Fibroblast of skin of right quadriceps (primary cell): ENCODE data around the gene KLC3.

ENCODE experiments used
- DNase-seq: peaks from one replicate; pipeline ENCODE4 v3.0.0-alpha.2; 2013

Gene KLC3

GRCh38 chr19:45349430-45349941, 8.9 kb downstream of the KLC3 start:
- no peak for DNase-seq

GRCh38 chr19:45350477-45351058, 10.0 kb downstream of the KLC3 start:
- no peak for DNase-seq

GRCh38 chr19:45351401-45351952, 10.9 kb downstream of the KLC3 start:
- DNase-seq: no peak

GRCh38 chr19:45352062-45352461, 11.5 kb downstream of the KLC3 start:
- no peak for DNase-seq

- no peak for DNase-seq
Measured at GRCh38 chr19:45352471-45352870, 11.9 kb downstream of the KLC3 start.

- no peak for DNase-seq
Measured at GRCh38 chr19:45352914-45353796, 12.6 kb downstream of the KLC3 start.

GRCh38 chr19:45354241-45354842, 13.8 kb downstream of the KLC3 start:
- DNase-seq: no peak

GRCh38 chr19:45355402-45355801, 14.9 kb downstream of the KLC3 start:
- DNase-seq: no peak

- DNase-seq: no peak
Measured at GRCh38 chr19:45355910-45356309, 15.4 kb downstream of the KLC3 start.

GRCh38 chr19:45356760-45357444, 16.4 kb downstream of the KLC3 start:
- no peak for DNase-seq

- no peak for DNase-seq
Measured at GRCh38 chr19:45357445-45357783, 16.9 kb downstream of the KLC3 start.

- no peak for DNase-seq
Measured at GRCh38 chr19:45358213-45358792, 17.8 kb downstream of the KLC3 start.

- no peak for DNase-seq
Measured at GRCh38 chr19:45361608-45362007, 21.1 kb downstream of the KLC3 start.

- DNase-seq: no peak
Measured at GRCh38 chr19:45362291-45362690, 21.7 kb downstream of the KLC3 start.

- no peak for DNase-seq
Measured at GRCh38 chr19:45363861-45364459, 23.4 kb downstream of the KLC3 start.

GRCh38 chr19:45364696-45365095, 24.1 kb downstream of the KLC3 start:
- no peak for DNase-seq

GRCh38 chr19:45368127-45368526, 27.6 kb downstream of the KLC3 start:
- DNase-seq: no peak

GRCh38 chr19:45368737-45369340, 28.3 kb downstream of the KLC3 start:
- DNase-seq: no peak

- DNase-seq: peak; percentile 100
Measured at GRCh38 chr19:45370410-45371204, 30.1 kb downstream of the KLC3 start, which contains the start of gene ERCC2. Gene ERCC2 (minus strand): TSS chr19:45370573. CDS start chr19:45370540, 33 bp downstream.

GRCh38 chr19:45376045-45376724, 35.6 kb downstream of the KLC3 start:
- peak; percentile 99 for DNase-seq
